ENCODE data around the gene ATP5ME. TPM values are rescaled to one million over a fixed set of nuclear protein-coding genes. Genes with fewer than 3 reads are reported as not detected.

The ATP5ME gene
- total and polyA plus RNA-seq, 2 of the 13 experiments (the other 11 are each of a cell fraction or from before 2014, with no cell fraction given), result 305 to 753 TPM

- no peak overlapping the region for H2AFZ ChIP-seq (ENCODE audit: low read length)
- no peak for DNase-seq (ENCODE audit: low spot score)
- in situ Hi-C loops (cut with HindIII; ENCODE audit: extremely low pct_ligation_motif_present, low pct_unique_long_range_greater_than_20kb) (no loop called here), intact Hi-C loops (cut with micrococcal nuclease; ENCODE audit: unreplicated experiment) (no loop called here)
- peaks cover 3% of the 10 kb centered on the region; the same call in 1 of the 2 replicates for H3K9me3 ChIP-seq (ENCODE audit: low read length)
- WGBS (ENCODE audit: low lambda C conversion rate), result 24% methylated on average over 4 of the region's 13 CpGs
- H3K36me3 ChIP-seq (replicated peaks in 1 of 2; ENCODE audit: control insufficient read depth in 1 of 2, insufficient read depth in 2 of 2, low read length in 2 of 2), result no peaks in the 10 kb centered on the region
- TF ChIP-seq, protein P1, sequence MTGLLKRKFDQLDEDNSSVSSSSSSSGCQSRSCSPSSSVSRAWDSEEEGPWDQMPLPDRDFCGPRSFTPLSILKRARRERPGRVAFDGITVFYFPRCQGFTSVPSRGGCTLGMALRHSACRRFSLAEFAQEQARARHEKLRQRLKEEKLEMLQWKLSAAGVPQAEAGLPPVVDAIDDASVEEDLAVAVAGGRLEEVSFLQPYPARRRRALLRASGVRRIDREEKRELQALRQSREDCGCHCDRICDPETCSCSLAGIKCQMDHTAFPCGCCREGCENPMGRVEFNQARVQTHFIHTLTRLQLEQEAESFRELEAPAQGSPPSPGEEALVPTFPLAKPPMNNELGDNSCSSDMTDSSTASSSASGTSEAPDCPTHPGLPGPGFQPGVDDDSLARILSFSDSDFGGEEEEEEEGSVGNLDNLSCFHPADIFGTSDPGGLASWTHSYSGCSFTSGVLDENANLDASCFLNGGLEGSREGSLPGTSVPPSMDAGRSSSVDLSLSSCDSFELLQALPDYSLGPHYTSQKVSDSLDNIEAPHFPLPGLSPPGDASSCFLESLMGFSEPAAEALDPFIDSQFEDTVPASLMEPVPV (CRISPR knock-in tag; IDR thresholded peaks at IDR 0.05), result no peak
- TF ChIP-seq PHF20 (CRISPR knock-in tag; IDR thresholded peaks at IDR 0.05) (no peak), FLYWCH1 (CRISPR knock-in tag; IDR thresholded peaks at IDR 0.05) (no peak), HNF1B (CRISPR knock-in tag; IDR thresholded peaks at IDR 0.05) (no peak), DNMT1 (CRISPR knock-in tag; IDR thresholded peaks at IDR 0.05) (no peak), ZNF564 (CRISPR knock-in tag; IDR thresholded peaks at IDR 0.05) (no peak), ISX (CRISPR knock-in tag; conservative IDR thresholded peaks at IDR 0.05) (no peak), ZNF446 (CRISPR knock-in tag; IDR thresholded peaks at IDR 0.05) (no peak), ZNF615 (CRISPR knock-in tag; IDR thresholded peaks at IDR 0.05; ENCODE audit: borderline replicate concordance) (no peak), RBFOX2 (IDR thresholded peaks at IDR 0.05; ENCODE audit: low read depth, low read length) (no peak), HBP1 (CRISPR knock-in tag; IDR thresholded peaks at IDR 0.05; ENCODE audit: low read depth) (no peak), THAP7 (CRISPR knock-in tag; IDR thresholded peaks at IDR 0.05) (no peak)
- TF ChIP-seq, protein P2, sequence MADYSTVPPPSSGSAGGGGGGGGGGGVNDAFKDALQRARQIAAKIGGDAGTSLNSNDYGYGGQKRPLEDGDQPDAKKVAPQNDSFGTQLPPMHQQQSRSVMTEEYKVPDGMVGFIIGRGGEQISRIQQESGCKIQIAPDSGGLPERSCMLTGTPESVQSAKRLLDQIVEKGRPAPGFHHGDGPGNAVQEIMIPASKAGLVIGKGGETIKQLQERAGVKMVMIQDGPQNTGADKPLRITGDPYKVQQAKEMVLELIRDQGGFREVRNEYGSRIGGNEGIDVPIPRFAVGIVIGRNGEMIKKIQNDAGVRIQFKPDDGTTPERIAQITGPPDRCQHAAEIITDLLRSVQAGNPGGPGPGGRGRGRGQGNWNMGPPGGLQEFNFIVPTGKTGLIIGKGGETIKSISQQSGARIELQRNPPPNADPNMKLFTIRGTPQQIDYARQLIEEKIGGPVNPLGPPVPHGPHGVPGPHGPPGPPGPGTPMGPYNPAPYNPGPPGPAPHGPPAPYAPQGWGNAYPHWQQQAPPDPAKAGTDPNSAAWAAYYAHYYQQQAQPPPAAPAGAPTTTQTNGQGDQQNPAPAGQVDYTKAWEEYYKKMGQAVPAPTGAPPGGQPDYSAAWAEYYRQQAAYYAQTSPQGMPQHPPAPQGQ (CRISPR knock-in tag; IDR thresholded peaks at IDR 0.05; ENCODE audit: borderline replicate concordance), result no peak
- TF ChIP-seq, protein P3, sequence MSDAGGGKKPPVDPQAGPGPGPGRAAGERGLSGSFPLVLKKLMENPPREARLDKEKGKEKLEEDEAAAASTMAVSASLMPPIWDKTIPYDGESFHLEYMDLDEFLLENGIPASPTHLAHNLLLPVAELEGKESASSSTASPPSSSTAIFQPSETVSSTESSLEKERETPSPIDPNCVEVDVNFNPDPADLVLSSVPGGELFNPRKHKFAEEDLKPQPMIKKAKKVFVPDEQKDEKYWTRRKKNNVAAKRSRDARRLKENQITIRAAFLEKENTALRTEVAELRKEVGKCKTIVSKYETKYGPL (CRISPR knock-in tag; IDR thresholded peaks at IDR 0.05), result no peak
- no peak overlapping the region for H3K27ac ChIP-seq (ENCODE audit: extremely low read length, insufficient read depth, low read length)
- no peak overlapping the region for H3K4me2 ChIP-seq (ENCODE audit: low read depth, low read length)
- H3K27me3 ChIP-seq (ENCODE audit: control insufficient read depth in 1 of 2, insufficient read depth in 2 of 2, low read length in 2 of 2), result peaks cover 6 to 45% of the 10 kb centered on the region in 2 experiments; a peak in 4 of 5 replicates
- no peak for ATAC-seq
- POLR2A ChIA-PET, result no interaction called here
- H3K4me3 ChIP-seq (replicated peaks in 1 of 3; ENCODE audit: insufficient read depth in 1 of 3, low read depth in 2 of 3, low read length in 3 of 3), result no peak overlapping the region
- H3K4me1 ChIP-seq (ENCODE audit: insufficient read depth, low read length), result no peaks in the 10 kb centered on the region
- BruUV-seq (replicated peaks), result no TSS peak
- no peaks in the 10 kb centered on the region for H3K79me2 ChIP-seq (ENCODE audit: insufficient read depth, low read length)
- no peak overlapping the region for H3K9ac ChIP-seq (ENCODE audit: insufficient read depth, low read depth, low read length)
- no peaks in the 10 kb centered on the region for H4K20me1 ChIP-seq (ENCODE audit: insufficient read depth, low read length)
- CTCF ChIA-PET (ENCODE audit: low intra/inter-chr PET ratio, low total read pairs), result no interaction called here
- no peak for FAIRE-seq
Measured at GRCh38 chr4:636628-637159, 37.4 kb downstream of the ATP5ME start.

Data from HepG2 (cell line).